Motor neuron (in vitro differentiated cells): Measurements from ENCODE around the gene CD33. TPM values are rescaled to one million over a fixed set of nuclear protein-coding genes. Genes with fewer than 3 reads are reported as not detected.

Experiments used
- ATAC-seq, 8 experiments: fragments of 200-7000 bp; cut with Tn5 transposase; replicated peaks in 6 of 8; 2 replicates each; pipeline ENCODE4 v1.8.0; 2021; ENCODE audit warnings: mild to moderate bottlenecking in 8 of 8, moderate library complexity in 8 of 8
- H3K27ac ChIP-seq, 2 donors: fragments of 250-450 bp; sonication (Bioruptor Pico); 2 replicates each; pipeline ENCODE4 v1.9.0; 2021; ENCODE audit warnings: antibody characterized with exemption in 2 of 2, mild to moderate bottlenecking in 2 of 2, moderate library complexity in 1 of 2
- H3K4me1 ChIP-seq, 2 donors: fragments of 250-450 bp; sonication (Bioruptor Pico); replicated peaks in 1 of 2; 2 replicates each; pipeline ENCODE4 v1.6.1; 2021; ENCODE audit warnings: antibody characterized with exemption in 2 of 2, mild to moderate bottlenecking in 2 of 2, moderate library complexity in 1 of 2
- H3K4me3 ChIP-seq, 5 donors: fragments of 250-450 bp; sonication (Bioruptor Pico); 2 replicates each; pipeline ENCODE4 v1.9.0; 2021; ENCODE audit warnings: antibody characterized with exemption in 5 of 5, mild to moderate bottlenecking in 5 of 5, moderate library complexity in 4 of 5
- WGBS, 10 experiments: fragments of 450-650 bp; shearing (Covaris generic); methylation state at CpG; one replicate each; pipeline ENCODE4 v1.0.0; 2022; 5-methylcytosine and 5-hydroxymethylcytosine counted together
- in situ Hi-C, 9 experiments: fragments of 400-800 bp; cut with MboI; loops; one replicate each; pipeline ENCODE4 v1.15.0; 2021; ENCODE audit warnings: low sequenced_read_pairs in 9 of 9, low pct_unique_long_range_greater_than_20kb in 2 of 9; ENCODE audit not compliant: unreplicated experiment in 9 of 9
- total RNA-seq, 8 experiments: library from RNA; unstranded; fragments of 300-600 nt; gene quantifications; 2 replicates each; pipeline versions ENCODE4 v1.2.3 to v1.2.4, GENCODE V29; 2022

The CD33 gene
- total RNA-seq, 8 experiments from 2014 or later: 0.09 to 26.1 (median 2.7) TPM; not detected in 2

DNA sequence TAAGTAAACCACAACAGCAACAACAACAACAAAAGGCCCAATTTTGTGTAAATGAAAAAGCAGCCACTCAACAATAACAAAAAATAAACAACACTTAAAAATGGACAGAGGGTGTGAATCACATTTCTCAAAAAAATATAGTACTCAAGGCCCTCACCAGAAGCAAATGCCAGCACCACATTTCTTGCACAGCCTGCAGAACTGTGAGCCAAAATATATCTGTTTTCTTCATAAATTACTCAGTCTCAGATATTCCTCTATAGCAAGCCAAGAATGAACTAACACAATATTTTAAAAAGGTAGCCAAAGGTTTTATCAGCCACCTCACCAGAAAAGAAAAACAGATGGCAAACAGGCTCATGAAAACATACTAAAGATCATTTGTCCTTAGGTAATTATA is 3.9 kb upstream of the CD33 start:
- in situ Hi-C loops: no loop called here

GRCh38 chr19:51224163-51224641 is 678 bp upstream of the CD33 start:
- ATAC-seq: no peak
- H3K4me3 ChIP-seq: no peak overlapping the region
- 8 to 60% (median 17%) methylated on average over 2 to 3 of the region's 3 CpGs; no CpG with 5 or more reads in 7 of the 10 experiments for WGBS, 10 experiments
- no peak overlapping the region for H3K27ac ChIP-seq
- H3K4me1 ChIP-seq: no peaks in the 10 kb centered on the region
- in situ Hi-C loops: no loop called here

More for the DNA sequence above, 3.9 kb upstream of the CD33 start:
- H3K27ac ChIP-seq: no peak overlapping the region
- ATAC-seq: no peak
- H3K4me3 ChIP-seq: no peak overlapping the region
- no peaks in the 10 kb centered on the region for H3K4me1 ChIP-seq

GRCh38 chr19:51226067-51226466 is 1.2 kb downstream of the CD33 start:
- Histone ChIP-seq H3K27ac (no peak overlapping the region), H3K4me3 (no peak overlapping the region), H3K4me1 (no peaks in the 10 kb centered on the region)
- in situ Hi-C loops: no loop called here
- ATAC-seq: no peak
- WGBS, 10 experiments: 0 to 100% (median 36%) methylated on average over 1 to 2 of the region's 3 CpGs; no CpG with 5 or more reads in 5 of the 10 experiments

DNA sequence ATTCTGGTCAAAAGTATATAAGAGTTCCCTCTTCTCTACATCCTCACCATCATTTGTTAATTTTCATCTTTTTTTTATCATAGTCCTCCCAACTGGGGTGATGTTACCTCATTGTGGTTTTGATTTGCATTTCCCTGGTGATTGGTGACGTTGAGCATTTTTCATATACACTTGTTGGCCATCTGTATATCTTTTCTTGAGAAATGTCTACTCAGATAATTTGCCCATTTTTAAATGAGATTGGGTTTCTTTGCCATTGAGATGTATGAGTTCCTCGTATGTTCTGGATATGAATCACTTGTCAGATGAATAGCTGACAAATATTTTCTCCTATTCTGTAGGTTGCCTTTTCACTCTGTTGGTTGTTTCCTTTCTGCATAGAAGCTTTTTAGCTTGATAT is 2.4 kb downstream of the CD33 start:
- 0 to 71% (median 31%) methylated on average over 1 to 2 of the region's 2 CpGs; no CpG with 5 or more reads in 2 of the 10 experiments for WGBS, 10 experiments
- no peak for ATAC-seq
- in situ Hi-C loops: no loop called here
- Histone ChIP-seq H3K27ac (no peak overlapping the region), H3K4me3 (no peak overlapping the region), H3K4me1 (no peaks in the 10 kb centered on the region)

- Histone ChIP-seq H3K4me1 (no peaks in the 10 kb centered on the region), H3K4me3 (no peak overlapping the region), H3K27ac (no peak overlapping the region)
- no peak for ATAC-seq
- WGBS, 10 experiments: 16 to 100% (median 55%) methylated on average over 1 to 2 of the region's 2 CpGs; no CpG with 5 or more reads in 2 of the 10 experiments
- in situ Hi-C loops: no loop called here
Observed at GRCh38 chr19:51227966-51228365, 3.1 kb downstream of the CD33 start.

DNA sequence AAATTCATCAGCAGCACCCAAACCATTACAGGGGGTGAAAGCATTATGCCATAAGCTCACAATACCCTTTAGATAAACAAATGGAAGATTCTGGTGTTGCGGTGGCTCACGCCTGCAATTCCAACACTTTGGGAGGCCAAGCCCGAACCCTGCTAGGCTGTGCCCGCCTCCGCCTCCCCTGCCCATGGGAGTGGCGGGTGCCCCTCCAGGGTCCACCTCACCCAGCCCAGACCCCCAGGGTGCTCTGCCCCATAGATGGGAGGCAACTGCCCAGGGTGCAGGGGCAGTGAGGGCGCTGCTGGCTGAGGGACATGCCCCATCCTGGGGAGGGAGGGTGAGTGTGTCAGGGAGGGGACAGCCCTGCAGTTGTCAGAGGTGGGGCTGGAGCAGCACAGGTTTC is 16.0 kb downstream of the CD33 start:
- no peak overlapping the region for H3K4me3 ChIP-seq
- no peaks in the 10 kb centered on the region for H3K4me1 ChIP-seq
- in situ Hi-C loops: no loop called here
- ATAC-seq: no peak
- no peak overlapping the region for H3K27ac ChIP-seq
- WGBS, 10 experiments: 69 to 80% methylated on average over 1 to 4 of the region's 7 CpGs; no CpG with 5 or more reads in 8 of the 10 experiments

DNA sequence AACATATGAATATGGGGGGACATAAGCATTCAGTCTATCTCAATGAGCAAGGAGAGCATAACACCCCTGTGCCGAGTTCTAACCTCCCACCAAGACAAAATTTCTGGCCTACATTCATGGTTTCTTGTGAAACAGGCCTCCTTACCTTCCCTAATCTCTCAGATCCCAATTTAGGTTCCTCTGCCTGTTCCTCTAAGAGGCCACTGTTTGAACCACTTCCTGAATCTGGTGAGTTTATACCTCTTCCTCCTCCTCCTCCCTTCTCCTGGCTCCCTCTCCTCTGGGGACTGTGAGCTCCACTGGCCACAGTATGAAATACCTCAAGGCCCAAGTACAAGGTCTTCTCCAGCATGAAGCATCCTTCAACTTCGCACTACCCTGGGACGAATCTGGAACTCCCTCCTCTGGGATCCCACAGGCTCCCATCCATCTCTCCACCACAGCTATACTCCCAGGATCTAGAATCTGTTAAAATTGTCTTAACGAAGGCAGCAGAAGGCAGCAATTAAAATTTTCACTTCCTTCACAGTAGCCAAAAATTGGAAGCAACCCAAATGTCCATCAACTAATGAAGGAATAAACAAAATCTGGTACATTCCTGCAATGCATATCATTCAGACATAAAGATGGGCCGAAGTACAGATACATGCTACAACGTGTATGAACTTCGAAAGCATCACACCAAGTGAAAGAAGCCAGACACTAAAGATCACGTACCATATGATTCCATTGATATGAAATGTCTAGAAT is 18.2 kb downstream of the CD33 start:
- ATAC-seq: no peak
- WGBS, 10 experiments: 13 to 100% (median 63%) methylated on average over 1 to 8 of the region's 8 CpGs; no CpG with 5 or more reads in 1 of the 10 experiments

DNA sequence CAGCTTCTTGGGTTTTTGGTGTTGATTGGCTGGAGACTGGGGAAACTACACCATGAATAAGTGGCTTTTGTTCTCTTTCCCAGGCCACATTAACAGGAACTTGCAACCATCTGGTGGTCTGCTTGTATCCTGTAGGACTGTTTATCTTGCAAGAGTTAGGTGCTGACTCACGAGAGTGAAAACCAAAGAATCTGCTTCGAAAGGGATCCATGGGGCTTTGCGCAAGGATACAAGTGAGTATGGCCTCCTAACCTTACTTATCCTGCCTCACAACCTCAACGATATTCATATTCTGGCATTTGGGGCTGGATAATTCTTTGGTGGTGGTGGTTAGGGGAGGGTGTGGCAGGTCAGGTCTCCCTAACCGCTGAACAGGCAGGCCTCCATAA is 21.3 kb downstream of the CD33 start:
- ATAC-seq: no peak
- no peaks in the 10 kb centered on the region for H3K4me1 ChIP-seq
- WGBS, 10 experiments: 17 to 61% (median 48%) methylated on average over 1 to 5 of the region's 5 CpGs; no CpG with 5 or more reads in 2 of the 10 experiments
- in situ Hi-C loops: no loop called here
- H3K4me3 ChIP-seq: no peak overlapping the region
- H3K27ac ChIP-seq: no peak overlapping the region

More for the DNA sequence above, 18.2 kb downstream of the CD33 start:
- no peaks in the 10 kb centered on the region for H3K4me1 ChIP-seq
- in situ Hi-C loops: no loop called here
- H3K27ac ChIP-seq: no peak overlapping the region
- no peak overlapping the region for H3K4me3 ChIP-seq

DNA sequence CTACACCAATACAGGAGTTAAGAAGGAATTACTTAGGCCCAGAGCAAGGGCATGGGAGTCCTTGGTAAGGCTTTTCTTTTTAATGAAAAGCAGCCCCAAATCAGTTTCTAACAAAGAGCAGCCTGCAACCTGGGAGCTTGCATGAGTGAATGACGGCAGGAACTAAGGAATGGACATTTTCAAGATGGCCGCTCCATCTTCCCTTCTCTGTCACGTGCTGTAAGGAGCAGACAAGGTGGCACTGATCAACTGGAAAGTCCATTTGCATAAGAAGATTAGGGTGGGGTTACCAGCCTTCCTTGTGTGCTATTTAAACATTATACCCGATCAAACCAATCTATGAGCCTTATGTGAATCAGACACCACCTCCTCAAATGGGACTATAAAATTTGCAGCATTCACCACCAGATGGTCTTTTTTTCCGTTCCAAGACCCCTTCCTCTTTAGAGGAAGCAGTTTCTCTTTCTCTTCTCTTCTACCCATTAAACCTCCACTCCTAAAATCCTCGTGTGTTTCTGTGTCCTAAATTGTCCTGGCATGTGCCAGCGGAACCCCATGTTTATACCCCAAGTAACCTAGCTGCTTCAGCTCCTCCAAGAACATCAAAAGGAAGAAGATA is 23.2 kb downstream of the CD33 start:
- in situ Hi-C loops: no loop called here

DNA sequence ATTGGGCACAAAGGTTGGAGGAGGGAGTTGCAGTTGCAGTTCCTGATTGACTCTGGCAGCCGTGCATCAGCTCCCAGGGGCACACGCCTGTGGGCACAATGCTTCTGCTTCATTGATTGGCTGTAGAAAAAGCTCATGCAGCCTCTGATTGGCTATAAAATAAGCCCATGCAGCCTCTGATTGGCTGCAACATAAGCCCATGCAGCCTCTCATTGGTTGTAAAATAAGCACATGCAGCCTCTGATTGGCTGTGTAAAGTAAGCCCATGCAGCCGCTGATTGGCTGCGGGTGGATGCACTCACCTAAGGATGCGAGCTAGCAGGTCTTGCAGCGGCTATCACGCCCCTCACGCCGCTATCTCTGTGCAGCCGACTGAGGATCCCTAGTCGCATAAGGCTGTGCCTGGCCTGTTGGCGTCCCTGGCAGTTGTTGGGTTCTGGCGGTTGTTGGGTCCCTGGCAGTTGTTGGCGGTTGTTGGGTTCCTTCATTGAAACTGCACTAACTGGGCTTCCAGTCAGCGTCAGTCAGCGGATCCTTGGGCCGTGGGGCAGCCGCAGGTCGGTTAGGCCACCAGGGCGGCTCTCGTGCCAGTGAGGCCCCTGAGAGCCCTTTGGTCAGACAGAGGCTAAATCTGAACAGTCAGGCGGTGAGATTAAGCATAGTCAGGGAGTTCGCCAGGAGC is 26.0 kb downstream of the CD33 start, which contains the start of gene SIGLECL1:
TSS of gene SIGLECL1 (plus strand) at position 295 of the 682 bp plus-strand sequence. CDS start 12,993 bp downstream, outside the sequence.
- no peak within 1 kb of the TSS for H3K4me3 ChIP-seq

More for the DNA sequence above, 23.2 kb downstream of the CD33 start:
- no peak for ATAC-seq
- Histone ChIP-seq H3K4me3 (no peak overlapping the region), H3K4me1 (no peaks in the 10 kb centered on the region), H3K27ac (no peak overlapping the region)
- 20 to 100% (median 68%) methylated on average over 1 to 7 of the region's 7 CpGs; no CpG with 5 or more reads in 2 of the 10 experiments for WGBS, 10 experiments

DNA sequence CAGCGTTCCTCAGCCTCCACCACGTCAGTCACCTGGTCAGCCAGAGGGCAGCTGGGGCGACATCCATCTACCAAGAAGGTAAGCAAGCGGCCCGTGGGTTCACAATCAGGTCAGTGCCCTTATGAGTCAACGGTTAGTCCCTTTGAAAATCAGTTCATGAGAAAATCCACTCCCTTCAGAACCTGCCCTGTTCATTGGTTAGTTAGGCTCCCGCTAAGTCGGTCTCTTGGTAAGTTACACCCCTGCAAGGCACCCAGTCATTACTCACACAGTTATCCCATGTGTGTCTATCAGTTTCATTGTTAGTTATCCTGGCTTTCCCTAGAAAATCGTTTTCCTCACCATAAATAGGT is 26.6 kb downstream of the CD33 start:
- in situ Hi-C loops: loop anchor here in 2 of 9 experiments (10.0 to 25.0 kb wide), 2 partner anchors 89 to 97 kb away; no protein-coding TSS in a partner anchor
- H3K4me1 ChIP-seq: no peaks in the 10 kb centered on the region
- ATAC-seq: no peak
- no peak overlapping the region for H3K27ac ChIP-seq
- no peak overlapping the region for H3K4me3 ChIP-seq
- 29 to 80% (median 73%) methylated on average over 1 to 9 of the region's 9 CpGs; no CpG with 5 or more reads in 2 of the 10 experiments for WGBS, 10 experiments

More for the DNA sequence above, 26.0 kb downstream of the CD33 start, which contains the start of gene SIGLECL1:
- in situ Hi-C loops: loop anchor here in 2 of 9 experiments (10.0 to 25.0 kb wide), 2 partner anchors 89 to 96 kb away; no protein-coding TSS in a partner anchor
- Histone ChIP-seq H3K27ac (no peak within 1 kb of the TSS), H3K4me1 (no peaks in the 10 kb centered on the region)
- ATAC-seq: no peak
- WGBS, 10 experiments: 50 to 100% (median 77%) methylated on average over 1 to 8 of the region's 23 CpGs; no CpG with 5 or more reads in 4 of the 10 experiments

DNA sequence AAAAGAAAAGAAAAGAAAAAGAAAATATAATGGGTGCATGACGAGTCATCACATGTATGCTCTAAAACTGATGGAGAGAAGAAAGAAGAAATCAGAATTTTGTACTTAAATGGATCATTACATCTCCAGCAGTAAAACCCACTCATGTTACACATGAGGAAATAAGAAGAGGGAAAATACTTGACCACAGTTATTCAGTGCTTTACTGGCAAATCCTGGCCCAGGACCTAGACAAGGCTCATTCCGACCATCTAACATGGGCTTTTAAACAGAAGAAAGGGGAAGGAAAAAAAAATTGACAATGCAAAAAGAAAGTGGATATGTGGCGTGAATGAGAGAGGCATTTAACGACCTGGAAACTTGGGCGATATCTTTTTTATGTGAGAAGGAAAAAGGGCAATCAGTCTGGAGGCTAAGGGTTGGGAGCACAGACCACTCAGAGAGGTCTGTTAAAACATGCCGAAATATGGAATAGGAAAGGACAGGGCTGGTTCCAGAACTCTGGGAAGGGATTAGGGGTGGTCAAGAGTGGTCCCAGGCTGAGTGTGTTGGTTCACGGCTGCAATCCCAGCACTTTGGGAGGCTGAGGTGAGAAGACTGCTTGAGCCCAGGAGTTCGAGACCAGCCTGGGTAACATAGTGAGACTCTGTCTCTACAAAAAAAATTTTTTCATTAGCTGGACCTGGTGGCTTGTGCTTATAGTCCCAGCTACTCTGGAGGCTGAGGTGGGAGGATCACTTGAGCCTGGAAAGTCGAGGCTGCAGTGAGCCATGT is 27.6 kb downstream of the CD33 start:
- 29 to 80% (median 68%) methylated on average over 3 to 9 of the region's 9 CpGs for WGBS, 10 experiments
- ATAC-seq: no peak
- Histone ChIP-seq H3K4me1 (no peaks in the 10 kb centered on the region), H3K27ac (no peak overlapping the region), H3K4me3 (no peak overlapping the region)
- in situ Hi-C loops: loop anchor here in 2 of 9 experiments (10.0 to 25.0 kb wide), 2 partner anchors 90 to 98 kb away; no protein-coding TSS in a partner anchor
